Measurements from ENCODE around the gene TBC1D10A.

Gene TBC1D10A

DNA sequence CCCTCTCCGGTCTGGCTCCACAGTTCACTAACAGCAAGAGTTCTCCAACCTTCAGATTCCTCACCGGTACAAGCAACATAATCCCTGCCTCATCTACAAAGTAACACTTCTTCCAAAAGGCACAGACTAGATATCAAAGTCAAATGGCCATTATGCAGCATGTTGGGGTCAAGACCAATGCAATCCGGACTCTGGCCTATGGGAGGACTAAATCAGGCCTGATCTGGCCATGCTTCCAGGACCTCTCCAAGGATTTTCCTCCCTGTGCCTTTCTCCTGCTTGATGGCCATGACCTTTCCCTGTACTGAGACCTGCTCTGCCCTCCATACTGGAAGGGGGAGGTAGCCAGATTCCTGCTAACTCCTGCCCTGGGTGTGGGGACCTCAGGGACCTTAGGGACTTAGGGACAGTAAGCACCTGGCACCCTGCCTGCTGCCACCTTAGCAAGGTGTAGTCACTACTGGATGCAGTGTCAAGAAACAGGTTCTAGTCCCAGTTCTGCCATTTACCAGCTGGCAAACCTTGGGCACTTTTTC, 6.7 kb downstream of the TBC1D10A start:
- DNase-seq: no peak

DNA sequence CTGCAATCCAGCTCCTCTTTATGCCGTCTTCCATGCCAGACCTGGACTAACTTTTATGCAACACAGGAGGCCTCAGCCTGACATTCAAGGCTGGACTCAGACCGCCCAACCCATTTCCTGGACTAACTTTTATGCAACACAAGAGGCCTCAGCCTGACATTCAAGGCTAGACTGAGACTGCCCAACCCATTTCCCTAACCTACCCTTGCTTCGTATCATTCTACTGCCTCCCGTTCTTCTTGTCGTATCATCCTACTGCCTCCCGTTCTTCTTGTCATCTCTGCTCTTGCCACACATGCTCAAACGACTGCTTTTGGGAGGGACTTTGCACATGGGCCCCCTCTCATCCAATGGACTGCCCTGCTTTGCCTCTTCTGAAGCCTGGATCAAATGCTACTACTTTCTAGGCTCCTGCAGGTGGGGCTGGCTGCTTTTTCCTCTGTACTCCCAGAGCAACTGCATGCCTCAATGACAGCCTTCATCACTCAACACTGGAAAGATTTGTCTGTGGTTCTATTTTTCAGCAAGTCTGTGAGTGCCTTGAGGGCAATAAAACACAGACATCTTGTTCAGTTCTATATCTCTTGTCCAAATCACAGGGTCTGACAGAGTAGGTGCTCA, 7.8 kb downstream of the TBC1D10A start:
- DNase-seq: no peak

DNA sequence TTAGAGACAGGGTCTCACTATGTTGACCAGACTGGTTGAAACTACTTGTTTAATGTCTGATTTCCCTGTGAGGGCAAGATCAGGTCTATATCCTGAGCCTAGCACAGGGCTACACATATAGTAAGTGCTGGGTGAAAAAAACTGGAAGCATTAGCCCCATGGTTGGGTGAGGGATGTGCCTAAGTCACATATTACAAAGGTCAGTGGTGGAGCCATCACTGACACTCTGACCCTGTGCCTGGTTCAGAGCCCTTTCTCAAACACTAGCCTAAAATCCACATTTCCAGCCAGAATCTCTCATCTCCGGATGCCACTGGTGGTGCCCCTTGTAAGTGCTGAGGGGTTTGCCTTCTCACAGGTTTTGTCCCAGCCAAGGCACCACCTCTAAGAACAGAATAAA, 9.0 kb downstream of the TBC1D10A start:
- no peak for DNase-seq

DNA sequence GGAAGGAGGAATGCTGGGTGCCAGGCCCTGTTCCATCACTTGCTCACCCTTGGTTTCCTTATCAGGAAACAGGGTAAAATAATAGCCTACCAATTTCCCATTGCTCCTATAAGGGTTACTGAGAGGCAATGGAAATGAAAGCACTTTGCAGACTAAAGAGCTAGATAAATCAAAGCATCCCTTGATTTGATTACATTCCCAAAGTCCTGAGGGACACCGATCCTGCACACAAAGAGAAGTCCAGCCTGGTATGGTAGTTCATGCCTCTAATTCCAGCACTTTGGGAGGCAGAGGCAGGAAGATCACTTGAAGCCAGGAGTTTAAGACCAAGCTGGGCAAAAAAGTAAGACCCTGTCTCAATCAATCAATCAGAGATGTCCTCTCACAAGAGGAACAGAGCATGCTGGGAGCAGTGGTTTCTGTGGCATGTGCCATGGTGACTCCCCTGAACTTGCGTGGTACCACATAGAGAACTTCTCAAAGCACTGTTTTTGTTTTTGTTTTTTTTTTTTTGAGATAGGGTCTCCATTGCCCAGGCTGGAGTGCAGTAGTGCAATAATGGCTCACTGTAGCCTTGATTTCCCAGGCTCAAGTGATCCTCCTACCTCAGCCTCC, 10.7 kb downstream of the TBC1D10A start:
- no peak for DNase-seq

DNA sequence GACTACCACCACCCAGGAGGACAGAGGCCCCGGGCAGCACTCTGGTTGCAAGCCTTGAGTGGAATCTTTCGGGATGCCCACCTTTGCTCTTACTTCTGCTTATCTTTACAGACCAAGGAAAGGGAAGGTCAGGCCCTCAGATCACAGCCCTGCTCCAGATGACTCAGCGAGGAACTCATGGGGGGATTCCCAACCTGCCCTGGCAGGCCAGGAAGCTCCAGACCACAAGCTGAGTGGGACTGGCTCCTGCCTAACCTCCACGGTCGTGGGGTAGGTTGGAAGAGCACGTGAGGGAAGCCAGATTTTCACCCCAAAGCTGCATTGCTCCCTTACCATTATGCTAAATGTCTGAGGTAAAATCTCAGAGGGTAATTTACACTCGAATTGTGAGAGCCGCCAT, 11.8 kb downstream of the TBC1D10A start:
- no peak for DNase-seq

DNA sequence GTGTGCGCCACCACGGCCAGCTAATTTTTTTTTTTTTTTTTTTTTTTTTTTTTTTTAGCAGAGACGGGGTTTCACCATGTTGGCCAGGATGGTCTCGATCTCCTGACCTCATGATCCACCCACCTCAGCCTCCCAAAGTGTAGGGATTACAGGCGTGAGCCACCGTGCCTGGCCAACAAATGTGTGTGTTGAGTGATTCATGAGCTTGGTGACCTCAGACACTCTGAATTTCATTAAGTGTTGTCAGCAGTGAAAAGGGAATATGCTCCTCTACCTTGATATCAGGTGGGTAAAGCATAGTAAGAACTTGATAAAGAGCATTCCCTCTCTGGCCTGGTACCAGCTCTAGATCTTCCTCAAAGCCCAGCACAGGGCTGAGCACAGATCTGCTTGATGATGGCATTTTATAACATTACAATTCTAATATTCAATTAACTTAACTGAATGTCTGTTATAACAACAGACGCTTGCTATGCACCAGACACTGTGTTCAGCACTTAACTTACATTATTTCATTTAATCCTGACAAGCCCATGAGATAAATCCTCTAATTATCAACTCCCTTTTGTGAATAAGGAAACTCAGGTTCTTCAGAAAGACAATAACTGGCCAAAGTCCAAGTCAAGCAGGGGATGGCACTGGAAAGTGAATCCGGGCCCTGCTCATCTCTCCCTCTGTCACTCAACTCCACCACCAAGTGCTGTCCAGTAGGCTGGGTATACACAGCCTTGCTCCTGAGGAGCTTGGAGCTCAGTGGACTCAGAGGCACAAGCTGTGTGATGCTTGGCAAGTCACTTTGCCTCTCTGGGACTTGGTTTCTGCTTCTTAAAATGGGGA, 13.0 kb downstream of the TBC1D10A start:
- no peak for DNase-seq

DNA sequence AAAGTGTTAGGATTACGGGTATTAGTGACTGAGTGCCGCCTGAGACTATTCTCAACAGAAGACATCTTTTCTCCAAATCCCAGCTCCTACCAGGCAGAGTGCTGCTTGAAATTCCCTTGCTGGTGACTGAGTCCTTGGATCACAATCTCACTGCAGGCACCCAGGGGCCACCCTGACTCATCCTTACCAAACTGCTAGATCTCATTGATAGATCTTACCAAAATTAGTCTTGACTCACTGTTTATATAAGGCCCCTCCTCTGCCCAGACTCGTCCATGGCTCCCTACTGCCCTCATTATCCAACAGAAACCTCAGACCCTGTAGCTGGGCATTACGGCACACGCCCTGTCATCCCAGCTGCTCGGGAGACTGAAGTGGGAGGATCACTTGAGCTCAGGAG, 14.7 kb downstream of the TBC1D10A start:
- no peak for DNase-seq

DNA sequence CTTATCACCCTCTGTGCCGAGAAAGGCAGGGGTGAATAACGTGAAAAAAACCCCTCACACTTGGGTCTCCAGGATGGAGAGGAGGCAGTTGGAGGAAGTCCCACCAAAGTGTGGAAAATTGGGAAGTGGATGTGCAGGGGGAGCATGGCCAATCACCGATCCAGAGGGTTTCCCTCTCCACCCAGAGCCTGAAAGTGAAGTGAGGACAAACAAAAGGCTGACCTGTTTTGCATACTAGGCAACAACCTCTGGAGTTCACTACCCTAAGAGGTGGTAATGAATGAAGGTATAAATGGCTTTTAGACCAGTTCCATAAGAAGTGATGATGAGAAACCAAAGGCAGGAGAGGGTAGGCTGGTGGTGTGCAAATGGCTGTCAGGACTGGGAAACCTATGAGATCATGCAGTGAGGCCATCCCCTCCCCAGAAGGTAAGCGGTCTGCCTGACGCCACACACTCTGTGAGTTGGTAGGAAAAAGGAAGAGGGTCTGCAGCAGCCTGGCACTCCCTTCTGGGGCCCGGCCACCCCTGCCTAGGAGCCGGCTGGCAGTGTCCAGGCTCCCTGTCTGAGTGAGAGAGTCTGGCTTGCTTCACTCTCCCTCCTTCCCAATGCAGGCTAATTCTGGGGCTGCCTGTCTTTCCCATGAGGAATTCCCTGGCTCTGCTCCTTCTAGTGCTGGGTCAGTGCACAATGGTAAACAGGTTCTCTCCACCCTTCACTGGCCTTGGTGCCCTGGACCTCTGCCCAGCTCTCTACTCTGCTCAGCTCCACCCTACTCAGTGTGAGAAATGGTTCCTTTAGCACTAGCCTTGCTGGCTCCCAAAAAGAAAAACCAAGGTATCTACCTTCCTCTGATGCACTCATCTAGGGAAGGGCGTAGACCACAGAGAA, 15.6 kb downstream of the TBC1D10A start:
- DNase-seq: no peak

DNA sequence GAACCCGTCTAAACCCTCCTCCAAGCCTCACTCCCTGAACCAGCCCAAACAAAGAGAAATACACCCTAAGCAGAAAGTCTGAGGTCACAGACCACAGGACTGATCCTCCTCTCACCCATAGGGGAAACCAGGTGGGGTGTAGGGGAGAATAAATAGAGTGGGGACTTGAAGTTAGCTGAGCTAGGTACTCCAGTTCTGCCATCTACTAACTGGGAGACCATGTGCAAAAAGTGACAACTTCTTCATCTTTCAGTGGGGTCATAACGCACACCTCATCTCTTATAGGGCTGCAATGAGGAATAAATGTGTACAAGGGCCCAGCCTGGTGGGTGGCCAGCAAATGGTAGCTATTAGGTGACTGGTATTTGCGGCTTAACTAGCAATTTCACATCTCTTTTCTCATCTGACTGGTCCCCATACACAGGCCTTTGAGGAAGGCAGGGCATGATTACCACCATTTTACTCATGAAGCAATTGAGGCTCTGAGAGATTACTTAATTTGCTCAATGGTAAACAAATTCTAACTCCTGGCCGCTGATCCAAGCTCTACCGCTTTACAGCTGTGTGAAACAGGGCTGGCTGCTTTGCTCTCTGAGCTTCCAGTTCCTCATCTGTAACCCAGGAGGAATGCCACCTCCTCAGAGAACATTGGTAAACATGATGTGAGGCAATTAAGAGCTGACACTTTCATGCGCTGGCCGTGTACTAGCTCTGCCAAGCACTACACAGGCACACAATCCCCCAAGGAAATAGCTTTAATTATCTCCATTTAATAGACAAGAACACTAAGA, 16.6 kb downstream of the TBC1D10A start:
- DNase-seq: no peak

DNA sequence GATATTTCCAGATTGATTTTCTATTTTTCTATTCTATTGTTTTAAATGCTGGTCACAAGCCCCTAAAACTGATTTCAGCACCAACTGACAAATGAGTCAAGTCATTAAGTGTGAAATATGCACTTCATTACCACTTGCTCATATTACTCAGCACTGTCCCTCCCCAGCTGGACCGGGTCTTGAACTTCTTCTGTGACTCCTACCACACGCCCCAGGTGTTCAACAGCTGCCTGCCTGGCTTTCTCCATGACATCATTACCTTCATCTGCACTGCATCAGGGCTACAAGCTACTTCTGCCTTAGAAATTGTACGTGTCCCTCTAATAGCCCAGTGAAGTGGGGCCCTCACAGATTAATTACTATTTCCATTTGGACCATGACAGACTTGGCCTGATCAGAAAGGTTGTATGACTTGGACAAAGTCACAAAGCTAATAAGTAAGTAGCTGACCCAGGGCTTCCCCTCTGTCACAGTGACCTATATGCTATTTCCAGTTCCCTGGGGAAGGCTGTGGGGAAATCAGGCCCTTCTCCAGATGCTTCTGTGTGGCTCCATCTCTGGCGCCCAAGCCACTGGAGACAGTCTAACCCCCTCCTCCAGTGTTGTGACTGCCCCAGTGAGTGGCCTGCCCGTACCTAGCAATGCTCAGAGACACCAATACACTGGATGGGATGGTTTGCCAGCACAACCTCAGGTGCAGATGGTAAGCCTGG, 18.1 kb downstream of the TBC1D10A start:
- DNase-seq: no peak

DNA sequence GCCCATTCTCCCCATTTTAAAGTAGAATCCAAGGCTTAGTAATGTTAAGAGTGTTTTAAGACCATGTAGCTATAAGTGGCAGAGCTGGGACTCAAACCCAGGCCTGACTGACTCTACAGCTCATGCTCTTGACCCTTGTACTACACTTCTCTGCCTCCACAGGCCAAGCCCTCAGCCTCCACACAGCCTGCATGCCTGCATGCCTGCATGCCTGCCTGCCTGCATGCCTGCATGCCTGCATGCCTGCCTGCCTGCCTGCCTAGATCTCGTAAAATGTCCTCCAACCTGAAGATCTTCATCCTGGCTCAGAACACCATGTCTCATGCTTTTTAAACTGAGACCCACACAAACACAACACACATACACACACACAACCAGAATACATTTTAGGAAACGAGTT, 18.6 kb downstream of the TBC1D10A start:
- DNase-seq: no peak

DNA sequence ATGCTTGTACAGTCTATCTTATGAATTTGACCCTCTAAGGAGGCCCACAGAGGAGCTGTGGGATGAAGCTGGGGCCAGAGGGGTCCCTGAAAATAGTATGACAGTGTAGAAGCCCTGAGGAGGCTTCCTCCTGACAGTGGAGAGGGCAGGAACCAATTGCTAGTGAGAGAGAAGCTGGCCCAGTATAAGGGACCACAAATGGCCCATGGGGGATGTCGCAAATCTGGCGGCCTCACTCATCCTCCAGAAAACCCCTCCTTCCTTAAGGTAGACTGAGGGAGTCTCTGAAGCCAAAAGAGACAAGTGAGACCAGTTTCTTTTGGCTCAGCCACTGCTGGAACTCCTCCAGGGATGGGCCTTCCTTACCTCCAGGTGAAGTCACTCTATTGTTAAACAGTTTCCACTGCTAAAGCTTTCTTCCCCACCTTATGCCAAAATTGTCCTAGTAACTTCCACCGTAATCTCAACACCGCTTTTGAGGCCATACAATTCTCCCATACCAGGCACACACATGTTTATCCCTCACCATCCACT, 19.6 kb downstream of the TBC1D10A start:
- DNase-seq: no peak

DNA sequence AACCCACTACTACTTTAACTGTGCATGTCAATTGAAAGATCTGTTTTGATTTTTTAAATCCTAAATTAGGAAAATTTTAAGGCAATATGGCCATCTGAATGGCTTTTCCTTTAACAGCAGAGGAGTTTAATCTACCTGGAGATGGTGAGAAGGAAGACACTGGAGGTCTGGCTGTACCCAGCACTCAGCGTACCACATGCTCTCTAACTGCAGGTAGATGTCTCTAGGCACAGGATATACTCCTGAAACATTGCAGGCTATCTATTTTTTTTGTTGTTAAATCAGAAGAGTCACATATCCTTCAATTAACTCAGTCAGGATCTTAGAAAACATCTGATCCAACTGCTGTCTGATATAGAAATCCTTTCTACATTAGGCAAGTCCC, 20.1 kb downstream of the TBC1D10A start:
- no peak for DNase-seq

DNA sequence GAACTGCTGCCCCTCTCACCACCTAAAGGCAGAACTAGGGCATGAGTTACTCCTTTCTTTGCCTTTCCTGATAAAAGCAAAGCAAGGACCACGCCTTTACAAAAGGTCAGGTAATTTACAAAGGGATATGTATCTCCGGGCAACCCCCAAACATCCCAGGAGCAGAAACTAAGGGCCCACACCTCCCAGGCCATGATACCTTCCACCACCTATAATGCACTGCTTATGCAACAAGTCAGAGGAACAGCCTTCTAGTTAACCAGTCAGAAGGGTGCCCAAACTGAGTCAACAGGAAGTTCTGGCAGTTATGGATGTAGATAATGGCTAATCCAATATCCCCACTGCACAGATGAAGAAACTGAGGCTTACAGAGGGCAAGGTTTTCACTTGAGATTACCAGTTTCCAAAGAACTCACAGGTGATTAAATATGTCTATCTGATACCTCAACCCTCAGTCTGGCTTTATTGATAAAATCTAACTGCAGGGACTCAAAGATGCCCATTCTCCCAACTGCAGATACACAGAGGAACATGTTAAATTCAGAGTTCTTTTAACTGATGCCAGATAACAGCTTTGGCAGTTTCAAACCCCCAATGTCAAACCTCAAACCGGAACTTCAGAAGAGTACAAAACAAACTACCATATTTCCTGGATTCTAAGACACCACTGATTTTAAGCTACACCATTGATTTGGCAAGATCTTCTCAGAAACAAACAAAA, 20.7 kb downstream of the TBC1D10A start:
- DNase-seq: no peak

DNA sequence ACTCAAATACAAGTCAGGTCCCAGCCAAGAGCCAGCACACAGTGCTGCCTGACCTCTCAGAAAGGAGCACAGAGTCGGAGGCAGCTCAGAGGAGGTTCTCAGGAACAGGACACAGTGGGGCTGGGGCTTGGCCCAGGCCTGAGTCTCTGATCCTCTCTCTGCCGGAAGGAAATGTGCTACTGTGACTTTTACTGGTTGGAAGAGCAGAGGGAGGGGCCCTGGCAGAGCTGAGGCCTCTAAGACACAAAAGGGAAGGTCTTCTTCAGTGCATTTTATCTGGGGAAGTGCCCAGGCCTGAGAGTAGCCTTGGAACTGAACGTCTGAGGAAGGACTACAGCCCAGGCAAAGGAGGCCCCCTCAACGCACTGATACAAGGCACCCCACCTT, 21.2 kb downstream of the TBC1D10A start:
- DNase-seq: no peak

DNA sequence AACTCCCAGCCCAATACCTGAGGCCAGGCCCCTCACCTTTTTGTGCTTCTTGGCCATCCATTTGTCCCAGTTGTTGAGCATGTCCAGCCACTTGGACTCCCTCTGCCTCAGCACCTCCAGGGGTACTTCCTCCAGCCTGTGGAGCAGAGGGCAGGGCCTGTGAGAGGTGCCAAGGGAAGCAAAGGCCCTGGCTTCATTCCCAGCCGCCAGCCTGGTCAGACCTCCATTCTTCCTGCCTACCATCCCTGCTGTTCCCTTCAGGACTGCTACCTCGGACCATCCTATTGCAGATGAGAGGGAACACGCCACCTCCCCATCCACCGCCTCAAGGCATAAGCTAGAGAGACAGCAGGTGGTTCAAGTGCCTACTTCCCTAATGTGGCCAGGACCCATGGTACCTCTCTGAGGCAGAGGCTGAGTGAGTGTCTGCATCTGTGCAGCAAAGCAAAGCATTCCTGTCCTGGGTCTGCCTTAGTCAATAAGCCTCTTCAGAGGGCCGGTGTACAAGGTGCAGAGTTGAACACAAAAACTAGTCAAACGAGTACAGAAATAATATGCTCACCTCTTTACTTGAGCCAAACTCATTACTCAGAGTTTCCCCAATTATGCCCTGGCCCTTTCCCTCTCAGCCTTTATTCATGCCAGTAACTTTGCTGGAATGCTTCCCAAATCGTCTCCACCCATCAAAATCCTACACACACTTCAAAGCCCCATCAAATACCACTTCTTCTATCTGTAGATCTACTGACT, 22.1 kb downstream of the TBC1D10A start:
- DNase-seq: no peak

DNA sequence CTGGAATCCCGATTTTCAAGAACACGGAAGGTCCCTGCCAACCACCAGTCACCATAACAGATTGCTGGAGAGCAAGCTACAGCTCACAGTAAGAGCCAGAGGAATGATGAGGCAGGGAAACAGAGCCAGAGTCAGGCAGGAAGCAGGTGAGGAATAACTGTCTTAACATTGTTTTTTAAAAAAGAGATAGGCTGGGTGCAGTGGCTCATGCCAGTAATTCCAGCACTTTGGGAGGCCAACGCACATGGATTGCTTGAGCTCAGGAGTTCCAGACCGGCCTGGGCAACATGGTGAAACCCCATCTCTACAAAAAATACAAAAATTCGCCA, 24.0 kb downstream of the TBC1D10A start:
- DNase-seq: no peak

DNA sequence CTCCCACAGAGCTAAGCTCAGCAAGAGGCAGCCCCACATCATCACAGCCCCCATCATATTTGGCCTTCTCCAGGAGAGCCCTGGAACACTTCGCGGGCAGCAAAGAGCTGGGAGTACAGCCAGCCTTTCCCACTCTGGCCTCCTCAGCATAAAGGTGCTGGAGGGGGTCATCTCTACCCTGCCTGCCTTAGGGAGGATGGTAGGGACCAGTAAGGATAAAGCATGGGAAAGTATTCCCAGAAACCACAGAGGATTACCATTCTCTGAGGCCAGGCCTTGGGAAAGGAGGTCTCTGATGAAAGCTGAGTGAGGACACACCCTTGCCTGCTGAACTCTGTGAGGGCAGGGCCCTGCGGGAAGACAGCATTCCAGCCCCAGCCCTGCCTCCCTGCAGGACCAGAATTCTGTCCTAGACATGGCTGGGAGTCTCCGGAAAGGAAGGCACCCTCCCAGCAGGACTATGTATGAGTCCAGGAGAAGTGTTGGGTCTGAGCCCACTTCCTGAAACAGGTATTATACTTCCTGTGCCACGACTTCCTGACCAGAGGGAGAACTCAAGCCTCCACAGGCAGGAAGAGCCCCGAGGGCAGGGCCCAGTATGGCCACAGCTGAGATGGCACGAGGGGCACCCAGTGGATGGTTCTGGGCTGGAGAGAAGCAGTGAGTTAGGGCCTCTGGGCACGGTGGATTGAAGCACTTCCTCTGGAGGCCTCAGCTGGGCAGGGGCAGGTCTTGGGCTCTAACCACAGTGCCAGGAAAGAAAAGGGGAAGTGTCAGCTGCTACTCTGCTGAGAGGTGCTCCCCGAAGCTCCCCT, 24.5 kb downstream of the TBC1D10A start:
- DNase-seq: no peak

DNA sequence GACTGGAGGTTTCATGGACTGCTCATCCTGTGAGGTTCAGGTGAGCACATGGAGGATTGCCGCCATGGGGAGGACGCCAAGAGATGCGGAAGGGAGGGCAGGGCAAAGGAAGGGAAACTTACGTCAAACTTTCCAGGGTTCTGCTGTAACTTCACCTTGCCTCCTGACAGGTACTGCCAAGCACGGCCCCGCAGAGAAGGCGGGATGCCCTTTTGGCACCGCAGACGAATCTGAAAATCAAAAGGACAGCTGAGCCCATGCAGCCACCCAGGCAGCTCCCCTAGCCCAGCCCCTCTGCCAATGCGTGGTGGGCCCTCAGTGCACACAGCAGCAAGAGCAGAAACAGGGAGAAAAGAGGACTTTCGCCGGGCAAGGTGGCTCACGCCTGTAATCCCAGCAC, 27.4 kb downstream of the TBC1D10A start:
- DNase-seq: no peak

Measured in NCI-H748 treated with DMSO at 0.1 percent for 48 hours (cell line).